ENCODE measurements around the gene NINJ2.

- TF ChIP-seq MAX (IDR thresholded peaks at IDR 0.05; ENCODE audit: low read depth, low read length) (no peak), MYC (IDR thresholded peaks at IDR 0.05; ENCODE audit: low read depth, low read length) (no peak), CTCF (IDR thresholded peaks at IDR 0.05; ENCODE audit: low read depth, low read length) (no peak)
Observed at GRCh38 chr12:538731-539539, 124.3 kb downstream of the NINJ2 start.
